ENCODE data around the gene NRG3.

NRG3 gene

GRCh38 chr10:82249141-82249540 lies 374.1 kb downstream of the NRG3 start:
- Histone ChIP-seq H3K4me2 (ENCODE audit: low read length) (no peak overlapping the region), H3K4me3 (ENCODE audit: low read depth, low read length) (no peak overlapping the region), H3K79me2 (no peaks in the 10 kb centered on the region), H3K9me3 (ENCODE audit: control insufficient read depth, low read length) (no peaks in the 10 kb centered on the region), H3K4me1 (no peaks in the 10 kb centered on the region), H2AFZ (no peak overlapping the region), H3K9ac (no peak overlapping the region), H3K27ac (no peak overlapping the region), H3K36me3 (ENCODE audit: control insufficient read depth, insufficient read depth, low read length) (no peaks in the 10 kb centered on the region), H3K27me3 (ENCODE audit: control insufficient read depth, insufficient read depth, low read length) (no peaks in the 10 kb centered on the region)
- no peak for TF ChIP-seq CTCF (IDR thresholded peaks at IDR 0.05)

- H3K9ac ChIP-seq, result no peak overlapping the region
- H3K4me1 ChIP-seq, result no peaks in the 10 kb centered on the region
- no peak overlapping the region for H3K4me3 ChIP-seq (ENCODE audit: low read depth, low read length)
- H3K36me3 ChIP-seq (ENCODE audit: control insufficient read depth, insufficient read depth, low read length), result no peaks in the 10 kb centered on the region
- no peak overlapping the region for H2AFZ ChIP-seq
- no peak overlapping the region for H3K4me2 ChIP-seq (ENCODE audit: low read length)
- TF ChIP-seq CTCF (IDR thresholded peaks at IDR 0.05), result no peak
- H3K79me2 ChIP-seq, result no peaks in the 10 kb centered on the region
- H3K27me3 ChIP-seq (ENCODE audit: control insufficient read depth, insufficient read depth, low read length), result no peaks in the 10 kb centered on the region
- no peaks in the 10 kb centered on the region for H3K9me3 ChIP-seq (ENCODE audit: control insufficient read depth, low read length)
- no peak overlapping the region for H3K27ac ChIP-seq
Observed at GRCh38 chr10:82251222-82251906, 376.4 kb downstream of the NRG3 start.

- no peak overlapping the region for H3K27ac ChIP-seq
- no peak for TF ChIP-seq CTCF (IDR thresholded peaks at IDR 0.05)
Observed at GRCh38 chr10:82252081-82252480, 377.1 kb downstream of the NRG3 start.

GRCh38 chr10:82254237-82254636 lies 379.2 kb downstream of the NRG3 start:
- Histone ChIP-seq H3K27me3 (ENCODE audit: control insufficient read depth, insufficient read depth, low read length) (no peaks in the 10 kb centered on the region), H3K4me3 (ENCODE audit: low read depth, low read length) (no peak overlapping the region), H3K36me3 (ENCODE audit: control insufficient read depth, insufficient read depth, low read length) (no peaks in the 10 kb centered on the region), H3K4me1 (no peaks in the 10 kb centered on the region), H3K27ac (no peak overlapping the region), H3K9me3 (ENCODE audit: control insufficient read depth, low read length) (no peaks in the 10 kb centered on the region), H3K9ac (no peak overlapping the region), H3K4me2 (ENCODE audit: low read length) (no peak overlapping the region), H2AFZ (no peak overlapping the region), H3K79me2 (no peaks in the 10 kb centered on the region)
- TF ChIP-seq CTCF (IDR thresholded peaks at IDR 0.05), result no peak

More at GRCh38 chr10:82252081-82252480, 377.1 kb downstream of the NRG3 start:
- Histone ChIP-seq H3K27me3 (ENCODE audit: control insufficient read depth, insufficient read depth, low read length) (no peaks in the 10 kb centered on the region), H3K4me3 (ENCODE audit: low read depth, low read length) (no peak overlapping the region), H3K36me3 (ENCODE audit: control insufficient read depth, insufficient read depth, low read length) (no peaks in the 10 kb centered on the region), H3K9me3 (ENCODE audit: control insufficient read depth, low read length) (no peaks in the 10 kb centered on the region), H3K9ac (no peak overlapping the region), H3K4me2 (ENCODE audit: low read length) (no peak overlapping the region), H2AFZ (no peak overlapping the region), H3K4me1 (no peaks in the 10 kb centered on the region), H3K79me2 (no peaks in the 10 kb centered on the region)

- TF ChIP-seq CTCF (IDR thresholded peaks at IDR 0.05), result no peak
- no peaks in the 10 kb centered on the region for H3K9me3 ChIP-seq (ENCODE audit: control insufficient read depth, low read length)
- H3K36me3 ChIP-seq (ENCODE audit: control insufficient read depth, insufficient read depth, low read length), result no peaks in the 10 kb centered on the region
- no peak overlapping the region for H3K9ac ChIP-seq
- H3K27me3 ChIP-seq (ENCODE audit: control insufficient read depth, insufficient read depth, low read length), result no peaks in the 10 kb centered on the region
- H3K4me2 ChIP-seq (ENCODE audit: low read length), result no peak overlapping the region
- no peak overlapping the region for H3K4me3 ChIP-seq (ENCODE audit: low read depth, low read length)
- H3K4me1 ChIP-seq, result no peaks in the 10 kb centered on the region
- H3K79me2 ChIP-seq, result no peaks in the 10 kb centered on the region
- H2AFZ ChIP-seq, result no peak overlapping the region
- no peak overlapping the region for H3K27ac ChIP-seq
Observed at GRCh38 chr10:82256275-82256674, 381.3 kb downstream of the NRG3 start.

Data from parathyroid adenoma (tissue), 2 donors.